Caco-2 (cell line): ENCODE data around the gene TRABD2A. TPM values are rescaled to one million over a fixed set of nuclear protein-coding genes. Genes with fewer than 3 reads are reported as not detected.
"Not testable (repeated sequence)": the region's sequence is repeated elsewhere in the genome, so short reads cannot be mapped to it uniquely, and the experiment has no call there.

Experiments
- BruUV-seq: library from RNA; stranded (reverse); fragments of 400-500 nt; replicated peaks from 2 replicates; lab custom pipeline; 2021; lab: Mats Ljungman, UMichigan
- CTCF ChIA-PET: fragments of 300-600 bp; sonication (Branson Sonifier 250); formaldehyde crosslinking; loops from one replicate; lab custom pipeline; 2022; ENCODE audit warnings: antibody characterized with exemption; lab: Charles Lee
- POLR2A ChIA-PET: fragments of 300-600 bp; sonication (Branson Sonifier 250); formaldehyde crosslinking; loops from one replicate; lab custom pipeline; 2022; ENCODE audit warnings: antibody characterized with exemption; lab: Charles Lee
- DNase-seq, 2 experiments: peaks; one replicate each; pipeline versions ENCODE4 v3.0.0 to v3.0.0-alpha.2; 2020 to 2022
- H3K27me3 ChIP-seq: replicated peaks from 2 replicates; pipeline ENCODE4 v1.6.0; 2011; ENCODE audit warnings: low read length; ENCODE audit not compliant: control insufficient read depth, insufficient read depth
- H3K36me3 ChIP-seq: 2 replicates; pipeline ENCODE4 v1.5.1; 2011; ENCODE audit warnings: low read length; ENCODE audit not compliant: control insufficient read depth, insufficient read depth
- H3K4me1 ChIP-seq: fragments of 250-450 bp; sonication (Bioruptor Pico); 2 replicates; pipeline ENCODE4 v1.5.1; 2020; ENCODE audit warnings: mild to moderate bottlenecking
- H3K4me3 ChIP-seq: 2 replicates; pipeline ENCODE4 v1.5.1; 2011; ENCODE audit warnings: low read depth, mild to moderate bottlenecking, control low read depth, low read length
- H3K9me3 ChIP-seq: fragments of 250-450 bp; sonication (Bioruptor Pico); 2 replicates; pipeline ENCODE4 v1.5.1; 2020; ENCODE audit warnings: mild to moderate bottlenecking, moderate library complexity
- H3K27ac Mint-ChIP-seq: one replicate; pipeline ENCODE4 v1.8.0; 2022; ENCODE audit warnings: mixed read lengths; ENCODE audit not compliant: unreplicated experiment
- H3K27me3 Mint-ChIP-seq: one replicate; pipeline ENCODE4 v1.8.0; 2022; ENCODE audit warnings: mixed read lengths; ENCODE audit not compliant: insufficient read depth, unreplicated experiment
- H3K36me3 Mint-ChIP-seq: one replicate; pipeline ENCODE4 v1.8.0; 2022; ENCODE audit warnings: mild to moderate bottlenecking, mixed read lengths; ENCODE audit not compliant: insufficient read depth, unreplicated experiment
- H3K4me1 Mint-ChIP-seq: one replicate; pipeline ENCODE4 v1.8.0; 2022; ENCODE audit warnings: low read depth, mixed read lengths; ENCODE audit not compliant: unreplicated experiment
- H3K4me3 Mint-ChIP-seq: one replicate; pipeline ENCODE4 v1.8.0; 2022; ENCODE audit warnings: mild to moderate bottlenecking, moderate library complexity, mixed read lengths; ENCODE audit not compliant: unreplicated experiment
- H3K9me3 Mint-ChIP-seq: one replicate; pipeline ENCODE4 v1.8.0; 2022; ENCODE audit warnings: mixed read lengths; ENCODE audit not compliant: unreplicated experiment
- intact Hi-C: fragments of 100-400 bp; cut with micrococcal nuclease; formaldehyde crosslinking; loops from one replicate; pipeline ENCODE4 v1.10.0; 2022; ENCODE audit not compliant: unreplicated experiment
- total RNA-seq: library from RNA; stranded (reverse); gene quantifications from 2 replicates; pipeline ENCODE4 v1.2.3, GENCODE V29; 2022
- TF ChIP-seq, protein P1 (sequence below), 2 experiments: fragments of 200-600 bp in 1 of 2; IDR thresholded peaks; 1 replicate in 1 of 2; 2 replicates in 1 of 2; pipeline versions ENCODE4 v1.5.1 to v1.8.0; 2011 to 2022; ENCODE audit warnings: antibody characterized with exemption in 1 of 2, control low read depth in 1 of 2, inconsistent platforms in 1 of 2, low read depth in 1 of 2, low read length in 1 of 2, mild to moderate bottlenecking in 1 of 2, moderate library complexity in 1 of 2; ENCODE audit not compliant: insufficient read depth in 1 of 2, severe bottlenecking in 1 of 2, unreplicated experiment in 1 of 2

Gene TRABD2A
- total RNA-seq, 1 experiment from 2014 or later: 1.4 TPM

DNA sequence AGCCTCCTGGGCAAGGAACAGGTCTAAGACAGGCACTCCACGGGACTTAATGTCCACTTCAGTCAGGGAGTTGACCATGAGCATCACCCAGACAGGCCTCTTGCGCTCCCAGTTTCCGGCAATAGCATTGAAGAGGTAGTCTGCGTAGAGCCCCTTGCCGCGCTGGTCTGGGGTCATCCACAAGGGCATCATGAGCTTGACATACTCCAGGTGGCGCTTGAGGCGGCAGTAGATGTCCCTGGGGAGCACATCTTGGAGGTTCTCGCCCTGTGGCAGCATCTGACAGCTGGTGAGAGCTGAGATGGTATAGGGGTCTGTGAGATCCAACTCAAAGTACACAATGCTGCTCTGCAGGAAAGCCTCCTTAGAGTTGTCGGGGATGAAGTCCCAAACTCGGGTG lies 10.6 kb downstream of the TRABD2A start:
- TF ChIP-seq, protein P1, sequence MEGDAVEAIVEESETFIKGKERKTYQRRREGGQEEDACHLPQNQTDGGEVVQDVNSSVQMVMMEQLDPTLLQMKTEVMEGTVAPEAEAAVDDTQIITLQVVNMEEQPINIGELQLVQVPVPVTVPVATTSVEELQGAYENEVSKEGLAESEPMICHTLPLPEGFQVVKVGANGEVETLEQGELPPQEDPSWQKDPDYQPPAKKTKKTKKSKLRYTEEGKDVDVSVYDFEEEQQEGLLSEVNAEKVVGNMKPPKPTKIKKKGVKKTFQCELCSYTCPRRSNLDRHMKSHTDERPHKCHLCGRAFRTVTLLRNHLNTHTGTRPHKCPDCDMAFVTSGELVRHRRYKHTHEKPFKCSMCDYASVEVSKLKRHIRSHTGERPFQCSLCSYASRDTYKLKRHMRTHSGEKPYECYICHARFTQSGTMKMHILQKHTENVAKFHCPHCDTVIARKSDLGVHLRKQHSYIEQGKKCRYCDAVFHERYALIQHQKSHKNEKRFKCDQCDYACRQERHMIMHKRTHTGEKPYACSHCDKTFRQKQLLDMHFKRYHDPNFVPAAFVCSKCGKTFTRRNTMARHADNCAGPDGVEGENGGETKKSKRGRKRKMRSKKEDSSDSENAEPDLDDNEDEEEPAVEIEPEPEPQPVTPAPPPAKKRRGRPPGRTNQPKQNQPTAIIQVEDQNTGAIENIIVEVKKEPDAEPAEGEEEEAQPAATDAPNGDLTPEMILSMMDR (IDR thresholded peaks at IDR 0.05; ENCODE audit: insufficient read depth in 1 of 2, low read depth in 1 of 2, low read length in 1 of 2, severe bottlenecking in 1 of 2, unreplicated experiment in 1 of 2): no peak
- Mint-ChIP-seq H3K27ac (no peak overlapping the region), H3K36me3 (no peaks in the 10 kb centered on the region), H3K4me1 (no peaks in the 10 kb centered on the region), H3K27me3 (peaks cover 2% of the 10 kb centered on the region), H3K4me3 (no peak overlapping the region), H3K9me3 (no peaks in the 10 kb centered on the region)
- ChIA-PET POLR2A (no interaction called here), CTCF (interaction anchor here (0.6 kb wide), 1 partner anchor 36 kb away, joined by 7 read pairs; no protein-coding TSS in a partner anchor)
- Histone ChIP-seq H3K36me3 (no peaks in the 10 kb centered on the region), H3K4me3 (no peak overlapping the region), H3K27me3 (no peaks in the 10 kb centered on the region), H3K9me3 (no peaks in the 10 kb centered on the region), H3K4me1 (no peaks in the 10 kb centered on the region)
- DNase-seq: no peak
- BruUV-seq: no TSS peak
- intact Hi-C loops: no loop called here

DNA sequence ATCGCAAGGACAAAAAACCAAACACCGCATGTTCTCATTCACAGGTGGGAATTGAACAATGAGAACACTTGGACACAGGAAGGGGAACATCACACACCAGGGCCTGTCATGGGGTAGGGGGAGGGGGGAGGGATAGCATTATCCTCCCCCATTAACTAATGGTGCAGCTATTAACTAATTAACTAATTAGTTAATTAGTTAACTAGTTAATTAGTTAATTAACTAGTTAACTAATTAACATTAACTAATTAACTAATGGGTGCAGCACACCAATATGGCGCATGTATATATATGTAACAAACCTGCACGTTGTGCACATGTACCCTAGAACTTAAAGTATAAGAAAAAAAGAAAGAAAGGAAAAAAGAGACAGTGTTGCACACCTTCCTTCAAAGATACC lies 12.6 kb downstream of the TRABD2A start:
- DNase-seq, H3K4me3 Mint-ChIP-seq, H3K36me3 ChIP-seq, H3K9me3 ChIP-seq, H3K4me1 ChIP-seq, H3K27me3 Mint-ChIP-seq, H3K4me1 Mint-ChIP-seq, H3K9me3 Mint-ChIP-seq, H3K36me3 Mint-ChIP-seq, H3K4me3 ChIP-seq, CTCF ChIA-PET, BruUV-seq, H3K27me3 ChIP-seq, POLR2A ChIA-PET, H3K27ac Mint-ChIP-seq: not testable (repeated sequence)
- intact Hi-C loops: loop anchor here (5.0 kb wide), 2 partner anchors 236 to 371 kb away; no protein-coding TSS in a partner anchor

DNA sequence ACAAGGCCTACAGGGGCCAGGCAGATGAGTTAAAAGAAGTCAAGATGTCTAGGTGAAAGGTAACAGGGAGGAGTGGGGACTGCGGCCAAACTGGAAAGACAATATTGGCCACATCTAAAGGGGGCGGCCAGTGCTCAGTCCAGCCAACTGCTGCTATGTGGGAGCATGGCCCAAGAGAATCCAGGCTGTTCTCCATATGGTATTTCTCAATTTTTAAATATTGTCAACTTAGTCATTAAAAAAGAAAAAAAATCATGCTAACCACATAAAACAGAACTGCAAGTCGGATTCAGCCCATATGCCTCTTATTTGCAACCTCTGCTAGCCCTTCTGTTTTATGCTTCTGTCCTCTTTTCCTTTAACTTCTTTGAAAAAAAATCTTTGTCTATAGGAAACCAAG lies 14.8 kb downstream of the TRABD2A start:
- no peaks in the 10 kb centered on the region for H3K27me3 Mint-ChIP-seq
- intact Hi-C loops: loop anchor here (5.0 kb wide), 2 partner anchors 234 to 369 kb away; no protein-coding TSS in a partner anchor
- DNase-seq: no peak
- no peak overlapping the region for H3K27ac Mint-ChIP-seq
- TF ChIP-seq, protein P1 (IDR thresholded peaks at IDR 0.05; ENCODE audit: insufficient read depth in 1 of 2, low read depth in 1 of 2, low read length in 1 of 2, severe bottlenecking in 1 of 2, unreplicated experiment in 1 of 2): no peak
- Histone ChIP-seq H3K27me3 (no peaks in the 10 kb centered on the region; the same call in 1 of the 2 replicates), H3K9me3 (no peaks in the 10 kb centered on the region), H3K4me3 (no peak overlapping the region), H3K36me3 (no peaks in the 10 kb centered on the region), H3K4me1 (no peaks in the 10 kb centered on the region)
- H3K9me3 Mint-ChIP-seq: no peaks in the 10 kb centered on the region
- H3K4me1 Mint-ChIP-seq: no peaks in the 10 kb centered on the region
- ChIA-PET CTCF (no interaction called here), POLR2A (no interaction called here)
- H3K4me3 Mint-ChIP-seq: no peak overlapping the region
- no TSS peak for BruUV-seq
- H3K36me3 Mint-ChIP-seq: no peaks in the 10 kb centered on the region
